ENCODE data around the gene RMDN2. TPM values are rescaled to one million over a fixed set of nuclear protein-coding genes. Genes with fewer than 3 reads are reported as not detected.

The RMDN2 gene
- total RNA-seq, 1 experiment from 2014 or later, result 4.3 TPM

- Histone ChIP-seq H3K27me3 (replicated peaks; ENCODE audit: control insufficient read depth, insufficient read depth, low read length) (no peaks in the 10 kb centered on the region), H3K9me3 (no peaks in the 10 kb centered on the region), H3K4me3 (ENCODE audit: low read depth, low read length) (no peak overlapping the region), H3K36me3 (ENCODE audit: control insufficient read depth, insufficient read depth, low read length) (no peaks in the 10 kb centered on the region), H3K4me1 (peaks cover 19% of the 10 kb centered on the region)
- TF ChIP-seq CTCF (IDR thresholded peaks at IDR 0.05; ENCODE audit: insufficient read depth in 1 of 2, low read depth in 1 of 2, low read length in 1 of 2, severe bottlenecking in 1 of 2, unreplicated experiment in 1 of 2), result no peak
- ChIA-PET POLR2A (no interaction called here), CTCF (interaction anchor here (0.8 to 1.3 kb wide), 4 partner anchors 20 to 502 kb away, joined by 3 to 6 read pairs (median 4); no protein-coding TSS in a partner anchor)
- Mint-ChIP-seq H3K4me3 (ENCODE audit: unreplicated experiment) (no peak overlapping the region), H3K9me3 (ENCODE audit: unreplicated experiment) (no peaks in the 10 kb centered on the region), H3K27me3 (ENCODE audit: insufficient read depth, unreplicated experiment) (no peaks in the 10 kb centered on the region), H3K4me1 (ENCODE audit: low read depth, unreplicated experiment) (peaks cover 8% of the 10 kb centered on the region), H3K36me3 (ENCODE audit: insufficient read depth, unreplicated experiment) (no peaks in the 10 kb centered on the region), H3K27ac (ENCODE audit: unreplicated experiment) (no peak overlapping the region)
- DNase-seq, result peak in 1 of 2 experiments; percentile 47
- BruUV-seq (replicated peaks), result no TSS peak
- intact Hi-C loops (cut with micrococcal nuclease; ENCODE audit: unreplicated experiment), result loop anchor here (1.0 to 10.0 kb wide), 5 partner anchors 19 to 377 kb away; partner anchors contain the start of gene RMDN2
Measured at GRCh38 chr2:37897511-37897910, 27.6 kb upstream of the RMDN2 start.

- no TSS peak for BruUV-seq (replicated peaks)
- Histone ChIP-seq H3K4me3 (ENCODE audit: low read depth, low read length) (no peak overlapping the region), H3K27me3 (replicated peaks; ENCODE audit: control insufficient read depth, insufficient read depth, low read length) (no peaks in the 10 kb centered on the region), H3K4me1 (peaks cover 23% of the 10 kb centered on the region), H3K36me3 (ENCODE audit: control insufficient read depth, insufficient read depth, low read length) (no peaks in the 10 kb centered on the region), H3K9me3 (no peaks in the 10 kb centered on the region)
- no peaks in the 10 kb centered on the region for H3K36me3 Mint-ChIP-seq (ENCODE audit: insufficient read depth, unreplicated experiment)
- no peaks in the 10 kb centered on the region for H3K27me3 Mint-ChIP-seq (ENCODE audit: insufficient read depth, unreplicated experiment)
- ChIA-PET CTCF (no interaction called here), POLR2A (no interaction called here)
- TF ChIP-seq CTCF (IDR thresholded peaks at IDR 0.05; ENCODE audit: insufficient read depth in 1 of 2, low read depth in 1 of 2, low read length in 1 of 2, severe bottlenecking in 1 of 2, unreplicated experiment in 1 of 2), result no peak
- DNase-seq, result no peak
- no peak overlapping the region for H3K4me3 Mint-ChIP-seq (ENCODE audit: unreplicated experiment)
- peaks cover 8% of the 10 kb centered on the region for H3K4me1 Mint-ChIP-seq (ENCODE audit: low read depth, unreplicated experiment)
- intact Hi-C loops (cut with micrococcal nuclease; ENCODE audit: unreplicated experiment), result loop anchor here (10.0 kb wide), 1 partner anchor 216 kb away; no protein-coding TSS in a partner anchor
- no peak overlapping the region for H3K27ac Mint-ChIP-seq (ENCODE audit: unreplicated experiment)
- no peaks in the 10 kb centered on the region for H3K9me3 Mint-ChIP-seq (ENCODE audit: unreplicated experiment)
Measured at GRCh38 chr2:37898448-37898847, 26.6 kb upstream of the RMDN2 start.

- intact Hi-C loops (cut with micrococcal nuclease; ENCODE audit: unreplicated experiment), result loop anchor here (2.0 kb wide), 1 partner anchor 16 kb away; no protein-coding TSS in a partner anchor
- Mint-ChIP-seq H3K27ac (ENCODE audit: unreplicated experiment) (no peak overlapping the region), H3K4me1 (ENCODE audit: low read depth, unreplicated experiment) (peaks cover 8% of the 10 kb centered on the region), H3K27me3 (ENCODE audit: insufficient read depth, unreplicated experiment) (no peaks in the 10 kb centered on the region), H3K4me3 (ENCODE audit: unreplicated experiment) (no peak overlapping the region), H3K36me3 (ENCODE audit: insufficient read depth, unreplicated experiment) (no peaks in the 10 kb centered on the region), H3K9me3 (ENCODE audit: unreplicated experiment) (no peaks in the 10 kb centered on the region)
- Histone ChIP-seq H3K27me3 (replicated peaks; ENCODE audit: control insufficient read depth, insufficient read depth, low read length) (no peaks in the 10 kb centered on the region), H3K9me3 (no peaks in the 10 kb centered on the region), H3K4me3 (ENCODE audit: low read depth, low read length) (no peak overlapping the region), H3K4me1 (peaks cover 9% of the 10 kb centered on the region), H3K36me3 (ENCODE audit: control insufficient read depth, insufficient read depth, low read length) (no peaks in the 10 kb centered on the region)
- CTCF ChIA-PET, result no interaction called here
- no peak for TF ChIP-seq CTCF (IDR thresholded peaks at IDR 0.05; ENCODE audit: insufficient read depth in 1 of 2, low read depth in 1 of 2, low read length in 1 of 2, severe bottlenecking in 1 of 2, unreplicated experiment in 1 of 2)
- no TSS peak for BruUV-seq (replicated peaks)
- POLR2A ChIA-PET, result no interaction called here
- no peak for DNase-seq
Measured at GRCh38 chr2:37902991-37903390, 22.1 kb upstream of the RMDN2 start.

Data from Caco-2 (cell line).